HG02798 (cell line): ENCODE measurements around the gene SGO1.
"Not testable (repeated sequence)": the region's sequence is repeated elsewhere in the genome, so short reads cannot be mapped to it uniquely, and the experiment has no call there.

Experiments
- ATAC-seq: cut with Tn5 transposase; IDR thresholded peaks from one replicate; pipeline ENCODE4 v1.9.1; 2021; ENCODE audit warnings: mild to moderate bottlenecking; ENCODE audit not compliant: unreplicated experiment, poor library complexity

The SGO1 gene

DNA sequence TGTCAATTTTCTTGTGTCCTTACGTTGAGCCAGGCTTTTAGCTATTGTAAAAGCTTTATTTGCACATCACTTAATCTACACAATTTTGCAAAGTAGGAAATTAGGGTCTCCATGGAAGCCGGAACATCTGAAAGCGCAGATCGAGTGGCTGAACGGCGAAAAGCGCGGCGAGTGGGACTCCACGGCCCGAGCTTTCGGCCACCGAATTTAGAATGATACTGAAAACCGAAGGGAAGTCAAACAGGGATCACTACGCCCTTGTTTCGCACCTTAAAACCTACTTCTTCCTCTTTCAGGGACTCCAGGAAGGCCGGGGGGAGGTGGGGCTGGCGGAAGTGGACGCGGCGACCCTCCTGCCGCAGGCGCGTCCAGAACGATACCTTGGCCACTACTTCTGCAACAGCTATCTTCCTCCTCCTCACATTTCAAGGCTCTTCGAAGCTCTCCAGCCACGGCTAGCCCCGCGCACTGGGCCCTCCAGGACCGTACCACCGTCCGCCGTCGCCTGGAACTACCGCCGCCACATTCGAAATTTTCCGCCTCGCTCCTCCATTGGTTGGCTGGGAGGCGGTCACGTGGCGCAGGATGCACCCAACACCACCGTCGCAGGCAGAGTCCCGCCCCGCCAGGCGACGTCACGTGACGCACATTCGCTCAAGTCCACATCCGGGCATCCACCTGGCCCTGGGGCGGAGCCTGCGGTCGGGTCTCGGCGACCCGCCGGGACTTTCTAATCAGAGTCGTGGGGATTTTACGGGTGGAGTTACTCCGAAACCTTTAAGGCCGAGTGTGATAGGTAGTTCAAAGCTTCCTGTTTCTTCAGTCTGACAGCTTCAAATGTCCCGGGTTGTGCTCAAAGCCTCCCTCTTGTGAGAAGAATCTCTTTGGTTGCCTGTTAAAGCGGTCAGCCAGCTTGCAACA is at the start of gene SGO1:
Gene SGO1 (minus strand): TSS at position 528 of the 921 bp plus-strand sequence. CDS start 2,179 bp downstream, outside the sequence.
- peak; percentile 97 for ATAC-seq

GRCh38 chr3:20235796-20236195 is 49.8 kb upstream of the SGO1 start:
- ATAC-seq = no peak

- no peak for ATAC-seq
Observed at GRCh38 chr3:20232906-20233780, 47.1 kb upstream of the SGO1 start.

DNA sequence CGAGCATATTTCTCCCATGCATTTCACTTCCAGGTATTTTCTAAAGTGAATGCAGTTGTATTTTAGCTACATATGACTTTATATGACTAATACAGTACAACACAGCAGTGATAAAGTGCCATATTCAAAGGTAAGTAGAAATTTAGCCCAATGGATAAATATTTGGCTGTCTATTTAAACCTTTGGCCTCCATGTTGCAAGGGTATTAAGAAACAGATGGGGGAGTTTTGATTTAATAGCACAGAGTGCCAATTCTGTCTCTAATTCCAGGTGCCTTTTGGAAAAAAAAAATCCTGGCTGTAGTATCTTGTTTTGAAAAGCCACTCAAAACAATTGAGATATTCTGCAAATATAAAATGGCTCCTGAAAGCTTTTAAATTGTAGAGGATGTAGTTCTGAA is 44.9 kb upstream of the SGO1 start:
- no peak for ATAC-seq

GRCh38 chr3:20225769-20226168 is 39.8 kb upstream of the SGO1 start:
- no peak for ATAC-seq

DNA sequence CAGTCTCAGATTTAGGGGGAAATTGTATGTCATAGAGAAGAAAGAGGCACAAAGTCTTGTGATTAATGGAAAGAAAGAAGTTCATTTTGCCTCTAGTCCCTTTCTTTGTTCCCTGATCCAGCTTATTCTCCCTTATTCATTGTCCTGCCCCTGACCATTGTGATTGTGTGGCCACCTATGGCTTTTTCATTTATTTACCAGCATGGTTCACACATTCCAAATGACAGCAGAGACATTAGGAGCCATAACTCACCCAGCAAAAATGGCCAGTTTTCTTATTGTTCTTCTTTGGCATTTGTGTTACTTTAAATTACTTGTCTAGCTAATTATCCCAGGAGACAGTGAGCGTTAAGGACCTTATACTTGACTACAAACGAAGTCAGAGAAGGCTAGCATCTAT is 36.3 kb upstream of the SGO1 start:
- no peak for ATAC-seq

DNA sequence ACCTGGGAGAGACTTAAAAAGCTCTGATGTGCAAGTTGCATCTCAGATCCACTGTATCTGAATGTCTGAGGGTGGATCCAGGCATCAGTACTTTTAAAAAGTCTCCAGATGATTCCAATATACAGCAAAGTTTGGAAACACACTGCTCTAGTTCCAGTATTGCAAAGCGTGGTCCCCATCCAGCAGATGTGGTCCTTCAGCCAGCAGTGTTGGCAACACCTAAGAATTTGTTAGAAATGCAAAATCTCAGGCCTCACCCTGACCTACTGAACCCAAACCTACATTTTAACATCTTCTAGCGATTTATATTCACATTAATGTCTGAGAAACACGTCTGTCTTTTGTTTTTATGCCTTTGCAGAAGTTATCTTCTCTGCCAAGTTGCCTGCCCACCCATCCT is 32.2 kb upstream of the SGO1 start:
- no peak for ATAC-seq

GRCh38 chr3:20215636-20216035 is 29.6 kb upstream of the SGO1 start:
- ATAC-seq = no peak

DNA sequence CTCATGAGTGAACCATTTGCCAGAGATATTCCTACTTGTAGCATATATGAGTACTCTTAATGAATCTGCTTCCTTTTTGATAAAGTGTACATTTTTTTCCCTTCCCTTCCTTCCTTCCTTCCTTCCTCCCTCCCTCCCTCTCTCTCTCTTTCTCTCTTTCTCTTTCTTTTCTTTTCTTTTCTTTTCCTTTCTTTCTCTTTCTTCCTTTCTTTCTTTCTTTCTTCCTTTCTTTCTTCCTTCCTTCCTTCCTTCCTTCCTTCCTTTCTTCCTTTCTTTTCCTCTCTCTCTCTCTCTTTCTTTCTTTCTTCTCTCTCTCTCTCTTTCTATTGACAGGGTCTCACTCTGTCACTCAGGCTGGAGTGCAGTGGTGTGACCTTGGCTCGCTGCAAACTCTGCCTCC is 27.5 kb upstream of the SGO1 start:
- not testable (repeated sequence) for ATAC-seq

DNA sequence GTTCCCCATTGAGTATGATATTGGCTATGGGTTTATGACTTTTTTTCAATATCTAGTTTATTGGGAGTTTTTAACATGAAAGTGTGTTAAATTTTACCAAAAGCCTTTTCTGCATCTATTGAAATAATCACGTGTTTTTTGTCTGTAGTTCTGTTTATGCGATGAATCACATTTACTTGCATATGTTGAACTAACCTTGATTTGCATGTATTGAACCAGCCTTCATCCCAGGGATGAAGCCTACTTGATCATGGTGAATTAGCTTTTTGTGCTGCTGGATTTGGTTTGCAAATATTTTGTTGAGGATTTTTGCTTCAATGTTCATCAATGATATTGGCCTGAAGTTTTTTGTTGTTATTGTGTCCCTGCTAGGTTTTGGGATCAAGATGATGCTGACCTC is 21.9 kb upstream of the SGO1 start:
- not testable (repeated sequence) for ATAC-seq

- ATAC-seq = not testable (repeated sequence)
Observed at GRCh38 chr3:20205898-20206297, 19.9 kb upstream of the SGO1 start.

DNA sequence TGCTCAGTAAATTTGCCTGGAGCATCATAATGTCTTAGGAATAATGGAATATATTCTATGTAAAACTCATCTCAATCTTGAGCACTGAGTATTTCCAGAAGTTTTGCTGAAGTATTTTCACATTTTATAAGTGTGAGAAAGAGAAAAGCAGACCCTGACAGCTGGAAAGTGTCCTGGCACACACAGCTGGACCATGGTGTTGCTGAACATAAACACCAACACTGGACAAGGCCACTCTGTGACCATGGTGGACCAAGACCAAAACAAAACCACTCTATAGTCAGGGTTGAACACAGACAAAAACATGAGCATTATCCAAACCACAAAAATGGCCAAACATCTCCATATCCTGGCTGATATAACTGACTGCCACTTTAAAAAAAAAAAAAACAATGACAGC is 15.1 kb upstream of the SGO1 start:
- no peak for ATAC-seq

DNA sequence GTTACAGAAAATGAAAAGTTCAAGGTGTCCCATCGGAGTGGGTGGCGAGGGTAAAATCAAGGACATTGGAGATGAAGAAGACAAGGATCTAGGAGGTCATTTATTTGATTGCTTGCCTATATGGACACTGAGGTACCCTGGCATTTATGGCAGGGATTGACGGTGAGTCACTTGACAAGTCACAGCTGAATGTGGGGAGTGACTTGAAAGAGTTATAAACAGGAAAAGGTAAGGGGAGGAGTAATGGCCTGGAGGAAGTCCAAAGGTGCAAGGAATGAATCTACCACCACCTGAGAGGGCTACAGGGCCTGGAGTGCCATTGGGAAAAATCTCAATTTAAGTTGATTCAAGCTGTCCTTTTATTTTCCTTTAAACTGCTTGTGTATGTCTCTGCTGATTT is 11.8 kb upstream of the SGO1 start:
- ATAC-seq = no peak

DNA sequence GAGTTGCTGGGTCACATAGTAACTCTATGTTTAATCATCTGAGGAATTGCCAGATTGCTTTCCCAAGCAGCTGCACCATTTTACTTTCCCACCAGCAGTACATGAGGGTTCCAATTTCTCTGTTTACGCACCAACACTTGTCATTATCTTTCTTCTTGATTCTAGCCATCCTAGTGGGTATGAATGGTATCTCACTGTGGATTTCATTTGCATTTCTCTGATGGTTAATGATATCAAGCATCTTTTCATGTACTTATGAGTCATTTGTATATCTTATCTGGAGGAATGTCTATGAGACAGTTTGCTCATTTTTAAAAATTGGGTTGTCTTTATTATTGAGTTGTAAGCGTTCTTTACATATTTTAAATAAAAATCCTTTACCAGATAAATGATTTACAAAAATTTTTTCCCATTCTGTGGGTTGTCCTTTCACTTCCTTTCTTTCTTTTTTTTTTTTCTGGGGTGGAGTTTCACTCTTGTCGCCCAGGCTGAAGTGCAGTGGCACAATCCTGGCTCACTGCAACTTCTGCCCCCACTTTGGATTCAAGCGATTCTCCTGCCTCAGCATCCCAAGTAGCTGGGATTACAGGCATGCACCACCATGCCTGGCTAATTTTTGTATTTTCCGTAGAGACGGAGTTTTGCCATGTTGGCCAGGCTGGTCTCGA is 8.9 kb upstream of the SGO1 start:
- no peak for ATAC-seq

DNA sequence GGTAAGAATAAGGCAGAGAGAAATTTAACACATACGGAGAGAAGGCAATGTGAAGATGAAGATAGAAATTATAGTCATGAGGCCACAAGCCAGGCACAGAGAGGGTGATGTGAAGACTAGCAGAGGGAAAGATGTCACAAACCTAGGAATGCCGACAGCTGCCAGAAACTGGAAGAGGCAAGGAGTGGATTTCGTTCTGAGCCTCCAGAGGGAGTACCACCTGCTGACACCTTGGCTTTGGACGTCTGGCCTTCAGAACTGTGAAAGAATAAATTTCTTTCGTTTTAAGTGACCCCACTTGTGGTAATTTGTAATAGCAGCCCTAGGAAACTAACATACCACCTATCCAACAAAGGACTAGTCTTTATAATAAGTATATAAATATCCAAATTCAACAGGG is 5.0 kb upstream of the SGO1 start:
- ATAC-seq = no peak

DNA sequence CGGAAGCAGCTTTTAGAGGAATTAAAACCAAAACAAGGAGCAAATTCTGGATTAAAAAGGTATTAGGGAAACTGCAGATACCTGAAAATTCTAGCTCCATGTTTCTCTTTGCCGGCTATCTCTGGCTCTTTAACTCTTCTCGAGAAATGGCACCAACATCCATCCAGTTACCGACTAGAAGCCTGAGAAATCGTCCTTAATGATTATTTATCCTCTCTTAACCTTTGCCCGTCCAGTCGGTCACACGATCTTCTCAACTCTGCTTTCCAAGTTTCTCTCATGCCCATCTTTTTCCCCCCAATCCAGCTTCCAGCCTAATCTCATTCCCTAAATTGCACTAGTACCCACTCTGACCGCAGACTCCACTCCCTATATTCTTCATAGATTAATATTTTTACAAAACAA is 596 bp upstream of the SGO1 start:
- ATAC-seq = peak; percentile 3

DNA sequence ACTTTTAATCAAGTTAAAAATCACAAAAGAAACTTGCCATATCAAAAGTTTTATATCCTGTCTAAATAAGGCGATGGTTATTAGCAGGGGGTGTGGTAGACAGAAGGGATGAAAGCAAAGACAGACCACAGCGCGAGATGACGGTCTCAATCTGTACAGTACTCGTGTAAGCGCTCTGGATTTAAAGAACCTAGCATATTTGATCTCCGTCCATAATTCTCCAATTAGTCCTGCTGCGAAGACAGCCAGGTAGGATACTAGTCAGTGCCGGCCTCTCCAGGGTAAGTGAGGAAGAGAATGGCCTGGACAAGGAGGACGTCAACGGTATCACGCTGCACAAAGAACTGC is 701 bp downstream of the SGO1 start:
- ATAC-seq = no peak

- no peak for ATAC-seq
Observed at GRCh38 chr3:20182206-20182605, 3.8 kb downstream of the SGO1 start.

DNA sequence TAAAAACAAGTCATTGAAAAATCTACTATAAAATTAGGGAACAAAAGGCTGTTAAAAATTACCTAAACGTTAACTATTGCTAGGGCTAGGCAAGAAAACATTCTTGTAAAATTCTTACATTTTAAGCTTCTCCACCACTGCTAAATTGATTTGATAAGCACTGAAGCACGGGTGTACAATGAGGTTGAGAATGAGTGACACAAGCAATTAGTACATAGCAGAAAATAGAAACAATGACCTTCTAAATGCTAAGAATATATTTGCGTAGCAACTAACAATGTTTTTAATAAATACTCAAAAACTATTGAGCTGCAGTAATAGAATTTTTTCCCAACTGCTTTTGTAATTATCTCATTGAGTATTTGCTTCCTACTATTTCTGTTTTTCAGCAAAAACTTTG is 4.7 kb downstream of the SGO1 start:
- no peak for ATAC-seq

DNA sequence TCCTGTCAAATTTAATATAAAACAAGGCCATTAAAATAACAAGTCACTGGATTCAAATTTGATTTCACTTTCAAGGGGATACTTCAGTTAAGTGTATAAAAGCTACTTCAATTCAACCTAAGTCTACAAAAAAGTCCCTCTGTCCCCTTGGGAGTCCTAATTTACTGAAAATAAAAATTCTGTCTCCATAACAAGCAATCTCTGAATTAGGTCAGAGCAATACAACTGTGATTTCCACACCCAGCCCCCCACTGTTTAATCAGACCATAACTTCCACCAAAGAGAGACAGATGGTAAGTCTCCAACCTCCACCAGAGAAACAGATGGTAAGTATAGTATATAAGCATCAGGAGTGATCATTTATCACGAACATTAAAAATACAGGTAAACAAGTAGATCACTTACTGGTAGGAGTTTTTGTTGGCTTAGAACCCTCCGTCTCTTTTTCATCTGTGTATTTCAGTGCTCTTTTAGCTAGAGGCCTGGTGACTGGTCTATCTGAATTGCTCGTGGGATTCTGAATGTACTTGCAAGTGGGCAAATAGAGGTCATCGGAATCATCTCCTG is 12.1 kb downstream of the SGO1 start:
- ATAC-seq = no peak
